ENCODE results near the gene ATG7. TPM values are rescaled to one million over a fixed set of nuclear protein-coding genes. Genes with fewer than 3 reads are reported as not detected.

Gene ATG7
- total RNA-seq, 1 donor from 2014 or later, result 61.7 TPM

- Histone ChIP-seq H3K4me3 (no peak overlapping the region), H3K27ac (no peak overlapping the region), H3K27me3 (ENCODE audit: low read depth) (no peaks in the 10 kb centered on the region), H3K36me3 (no peaks in the 10 kb centered on the region), H3K9me3 (no peaks in the 10 kb centered on the region), H3K4me1 (peaks cover 20% of the 10 kb centered on the region)
- no peak for TF ChIP-seq CTCF (IDR thresholded peaks at IDR 0.05)
- intact Hi-C loops (cut with DNase I), result no loop called here
- ATAC-seq (no peak), DNase-seq (no peak)
These were observed 42.1 kb upstream of the ATG7 start for GRCh38 chr3:11230125-11230524.

- Histone ChIP-seq H3K9me3 (no peaks in the 10 kb centered on the region), H3K4me3 (no peak overlapping the region), H3K36me3 (no peaks in the 10 kb centered on the region), H3K27me3 (ENCODE audit: low read depth) (no peaks in the 10 kb centered on the region), H3K4me1 (peaks cover 13% of the 10 kb centered on the region), H3K27ac (no peak overlapping the region)
- no peak for TF ChIP-seq CTCF (IDR thresholded peaks at IDR 0.05)
- intact Hi-C loops (cut with DNase I), result no loop called here
- ATAC-seq (peak; percentile 32 to 57), DNase-seq (no peak)
These were observed 41.4 kb upstream of the ATG7 start for GRCh38 chr3:11230832-11231231.

GRCh38 chr3:11235385-11235784 lies 36.8 kb upstream of the ATG7 start:
- Histone ChIP-seq H3K27me3 (ENCODE audit: low read depth) (no peaks in the 10 kb centered on the region), H3K4me1 (peaks cover 4% of the 10 kb centered on the region), H3K9me3 (no peaks in the 10 kb centered on the region), H3K4me3 (no peak overlapping the region), H3K27ac (no peak overlapping the region), H3K36me3 (no peaks in the 10 kb centered on the region)
- ATAC-seq (no peak), DNase-seq (no peak)
- intact Hi-C loops (cut with DNase I), result no loop called here
- no peak for TF ChIP-seq CTCF (IDR thresholded peaks at IDR 0.05)

GRCh38 chr3:11236588-11237461 lies 35.4 kb upstream of the ATG7 start:
- Histone ChIP-seq H3K27me3 (ENCODE audit: low read depth) (no peaks in the 10 kb centered on the region), H3K36me3 (no peaks in the 10 kb centered on the region), H3K4me1 (no peaks in the 10 kb centered on the region), H3K9me3 (no peaks in the 10 kb centered on the region), H3K27ac (no peak overlapping the region), H3K4me3 (no peak overlapping the region)
- TF ChIP-seq CTCF (IDR thresholded peaks at IDR 0.05), result peak; percentile 83
- intact Hi-C loops (cut with DNase I), result no loop called here
- ATAC-seq, result peak; percentile 79 to 84
- peak; percentile 77 for DNase-seq

GRCh38 chr3:11238060-11238459 lies 34.1 kb upstream of the ATG7 start:
- no peak for DNase-seq
- Histone ChIP-seq H3K4me1 (no peaks in the 10 kb centered on the region), H3K27me3 (ENCODE audit: low read depth) (no peaks in the 10 kb centered on the region), H3K4me3 (no peak overlapping the region), H3K36me3 (no peaks in the 10 kb centered on the region), H3K27ac (no peak overlapping the region), H3K9me3 (no peaks in the 10 kb centered on the region)
- intact Hi-C loops (cut with DNase I), result no loop called here
- TF ChIP-seq CTCF (IDR thresholded peaks at IDR 0.05), result no peak
- no peak for ATAC-seq

All from lower lobe of right lung (tissue), 2 donors.